ENCODE measurements around the gene RPL26.

DNA sequence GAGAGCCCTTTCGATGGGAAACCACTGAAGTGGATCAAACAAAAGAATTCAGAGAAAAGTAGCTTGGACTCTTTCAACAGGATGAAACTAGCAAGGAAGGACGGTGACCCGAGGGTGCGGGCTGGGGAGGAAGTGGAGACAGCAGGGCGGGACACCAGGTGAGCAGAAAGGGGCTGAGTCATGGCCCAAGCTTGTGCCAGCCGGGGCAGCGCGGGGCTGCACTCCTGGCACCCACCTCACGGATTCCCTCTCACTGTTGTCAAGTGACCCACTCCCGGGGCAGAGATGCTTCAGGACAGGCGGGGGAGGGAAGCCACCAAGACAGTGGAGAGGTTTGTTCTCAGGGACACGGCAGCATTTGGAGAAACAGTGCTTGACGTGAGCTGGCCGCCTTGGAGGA, 25.4 kb upstream of the RPL26 start:
- TF ChIP-seq, protein P1, sequence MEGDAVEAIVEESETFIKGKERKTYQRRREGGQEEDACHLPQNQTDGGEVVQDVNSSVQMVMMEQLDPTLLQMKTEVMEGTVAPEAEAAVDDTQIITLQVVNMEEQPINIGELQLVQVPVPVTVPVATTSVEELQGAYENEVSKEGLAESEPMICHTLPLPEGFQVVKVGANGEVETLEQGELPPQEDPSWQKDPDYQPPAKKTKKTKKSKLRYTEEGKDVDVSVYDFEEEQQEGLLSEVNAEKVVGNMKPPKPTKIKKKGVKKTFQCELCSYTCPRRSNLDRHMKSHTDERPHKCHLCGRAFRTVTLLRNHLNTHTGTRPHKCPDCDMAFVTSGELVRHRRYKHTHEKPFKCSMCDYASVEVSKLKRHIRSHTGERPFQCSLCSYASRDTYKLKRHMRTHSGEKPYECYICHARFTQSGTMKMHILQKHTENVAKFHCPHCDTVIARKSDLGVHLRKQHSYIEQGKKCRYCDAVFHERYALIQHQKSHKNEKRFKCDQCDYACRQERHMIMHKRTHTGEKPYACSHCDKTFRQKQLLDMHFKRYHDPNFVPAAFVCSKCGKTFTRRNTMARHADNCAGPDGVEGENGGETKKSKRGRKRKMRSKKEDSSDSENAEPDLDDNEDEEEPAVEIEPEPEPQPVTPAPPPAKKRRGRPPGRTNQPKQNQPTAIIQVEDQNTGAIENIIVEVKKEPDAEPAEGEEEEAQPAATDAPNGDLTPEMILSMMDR (IDR thresholded peaks at IDR 0.05): no peak
- no peak for TF ChIP-seq POLR2A (IDR thresholded peaks at IDR 0.05)

Data from body of pancreas (tissue), 4 donors.